ENCODE measurements around the gene ADAMTS7. TPM values are rescaled to one million over a fixed set of nuclear protein-coding genes. Genes with fewer than 3 reads are reported as not detected.

ADAMTS7 gene
- total and polyA plus RNA-seq, 2 donors (not counting 3 experiments of a cell fraction or from before 2014, with no cell fraction given) = 49.6 to 64.7 TPM

GRCh38 chr15:78841891-78842290 is 30.6 kb upstream of the ADAMTS7 start:
- Histone ChIP-seq H3K9me3 (replicated peaks; ENCODE audit: control insufficient read depth, insufficient read depth, low read length) (no peaks in the 10 kb centered on the region), H3K4me1 (ENCODE audit: control insufficient read depth, extremely low read depth, insufficient read depth, low read length) (no peaks in the 10 kb centered on the region), H3K79me2 (ENCODE audit: control insufficient read depth, insufficient read depth, low read length) (no peaks in the 10 kb centered on the region), H3K27me3 (ENCODE audit: control insufficient read depth in 2 of 2, insufficient read depth in 2 of 2, low read length in 2 of 2) (no peaks in the 10 kb centered on the region), H3K4me3 (replicated peaks in 1 of 3; ENCODE audit: insufficient read depth in 1 of 3, low read depth in 1 of 3, low read length in 3 of 3) (no peak overlapping the region), H3K9ac (replicated peaks; ENCODE audit: extremely low read depth, insufficient read depth, low read length) (no peak overlapping the region), H3K36me3 (ENCODE audit: control insufficient read depth in 2 of 2, extremely low read depth in 1 of 2, insufficient read depth in 2 of 2, low read length in 2 of 2) (no peaks in the 10 kb centered on the region), H4K20me1 (replicated peaks; ENCODE audit: control insufficient read depth, extremely low read depth, insufficient read depth, low read length) (no peaks in the 10 kb centered on the region), H3K4me2 (ENCODE audit: insufficient read depth, low read length) (no peak overlapping the region), H3K27ac (ENCODE audit: insufficient read depth, low read depth, low read length) (no peak overlapping the region), H3K9me1 (replicated peaks; ENCODE audit: control insufficient read depth, extremely low read depth, insufficient read depth, low read length) (no peaks in the 10 kb centered on the region), H2AFZ (ENCODE audit: low read depth, low read length) (no peak overlapping the region)
- ChIA-PET POLR2A (no interaction called here), CTCF (no interaction called here)
- BruUV-seq (replicated peaks) = no TSS peak
- intact Hi-C loops (cut with micrococcal nuclease) = no loop called here
- DNase-seq (ENCODE audit: low read depth, low spot score) (no peak), FAIRE-seq (no peak)
- dilution Hi-C loops (cut with MboI; ENCODE audit: extremely low pct_ligation_motif_present, low sequenced_read_pairs) = no loop called here
- TF ChIP-seq GATA2 (IDR thresholded peaks at IDR 0.05; ENCODE audit: insufficient read depth, insufficient read length, low read depth, low read length) (no peak), POLR2AphosphoS5 (IDR thresholded peaks at IDR 0.05; ENCODE audit: insufficient read depth, low read depth, low read length) (no peak), FOS (IDR thresholded peaks at IDR 0.05; ENCODE audit: borderline replicate concordance, insufficient read depth, low read length) (no peak), MYC (IDR thresholded peaks at IDR 0.05; ENCODE audit: low read depth, low read length) (no peak), JUN (IDR thresholded peaks at IDR 0.05; ENCODE audit: borderline replicate concordance, insufficient read depth, insufficient read length, low read depth) (no peak), MAX (IDR thresholded peaks at IDR 0.05; ENCODE audit: insufficient read depth, insufficient read length) (no peak), POLR2A (IDR thresholded peaks at IDR 0.05; ENCODE audit: low read depth, low read length) (no peak), CTCF (IDR thresholded peaks at IDR 0.05; ENCODE audit: extremely low read depth in 1 of 2, insufficient read depth in 1 of 2, low read depth in 1 of 2, low read length in 2 of 2) (no peak), EZH2 (IDR thresholded peaks at IDR 0.05; ENCODE audit: borderline replicate concordance, low read depth, low read length, severe bottlenecking) (no peak)

All from endothelial cell of umbilical vein (primary cell).